SH-SY5Y (cell line): ENCODE results near the gene OR2Y1.

ENCODE experiments used
- GATA2 ChIP-seq: IDR thresholded peaks from 2 replicates; pipeline ENCODE4 v1.6.1; 2011; ENCODE audit warnings: mild to moderate bottlenecking, low read depth, low read length
- GATA3 ChIP-seq: IDR thresholded peaks from 2 replicates; pipeline ENCODE4 v1.6.1; 2011; ENCODE audit warnings: low read depth, mild to moderate bottlenecking, low read length, moderate library complexity

The OR2Y1 gene

DNA sequence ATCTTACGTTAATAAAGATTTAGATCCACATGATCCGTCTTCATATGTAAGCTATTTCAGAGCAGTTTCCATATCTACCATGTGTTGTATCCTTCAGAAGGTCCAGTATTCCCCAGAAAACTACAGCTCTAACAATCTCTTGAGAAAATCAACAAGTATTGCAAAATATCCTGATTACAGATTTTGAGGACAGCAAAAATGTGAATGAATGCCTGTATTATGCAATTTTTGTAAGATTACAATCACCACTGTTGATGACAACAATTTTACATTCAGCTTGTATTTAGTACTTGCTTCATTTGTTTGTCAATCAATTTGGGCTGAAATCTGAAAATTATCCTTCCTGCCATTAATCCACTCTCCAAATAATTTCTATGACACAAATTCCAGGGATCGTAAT, 47.4 kb downstream of the OR2Y1 start:
- TF ChIP-seq GATA2 (no peak), GATA3 (no peak)

DNA sequence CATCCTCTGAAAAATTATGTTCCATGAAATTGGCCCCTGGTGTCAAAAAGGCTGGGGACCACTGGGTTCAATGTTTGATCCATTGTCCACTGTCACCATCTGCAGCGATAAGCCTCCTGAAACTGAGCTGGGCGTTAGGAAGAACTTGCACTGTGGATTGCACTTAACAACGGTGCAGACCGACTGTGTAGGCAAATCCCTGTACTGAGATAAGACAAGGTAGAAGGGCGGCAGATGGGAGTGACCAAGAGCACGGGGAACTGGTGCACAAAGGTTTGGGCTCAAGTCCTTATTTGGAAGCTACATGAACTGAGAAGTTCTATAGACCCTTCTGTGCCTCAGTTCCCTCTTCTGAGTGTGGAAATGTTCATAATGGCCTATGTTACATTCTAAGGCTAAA, 48.8 kb downstream of the OR2Y1 start:
- TF ChIP-seq GATA3: no peak
- no peak for TF ChIP-seq GATA2

DNA sequence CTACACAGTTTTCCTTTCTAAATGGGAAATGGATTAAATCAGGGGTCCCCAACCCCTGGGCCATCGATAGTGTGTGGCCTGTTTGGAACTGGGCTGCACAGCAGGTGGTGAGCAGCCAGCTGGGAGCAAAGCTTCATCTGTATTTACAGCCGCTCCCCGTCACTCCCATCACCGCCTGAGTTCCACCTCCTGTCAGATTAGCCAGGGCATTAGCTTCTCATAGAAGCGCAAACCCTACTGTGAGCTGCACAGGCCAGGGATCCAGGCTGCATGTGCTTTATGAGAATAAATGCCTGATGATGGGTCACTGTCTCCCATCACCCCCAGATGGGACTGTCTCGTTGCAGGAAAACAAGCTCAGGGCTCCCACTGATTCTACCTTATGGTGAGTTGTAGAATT, 49.3 kb downstream of the OR2Y1 start:
- TF ChIP-seq GATA2: no peak
- TF ChIP-seq GATA3: no peak

DNA sequence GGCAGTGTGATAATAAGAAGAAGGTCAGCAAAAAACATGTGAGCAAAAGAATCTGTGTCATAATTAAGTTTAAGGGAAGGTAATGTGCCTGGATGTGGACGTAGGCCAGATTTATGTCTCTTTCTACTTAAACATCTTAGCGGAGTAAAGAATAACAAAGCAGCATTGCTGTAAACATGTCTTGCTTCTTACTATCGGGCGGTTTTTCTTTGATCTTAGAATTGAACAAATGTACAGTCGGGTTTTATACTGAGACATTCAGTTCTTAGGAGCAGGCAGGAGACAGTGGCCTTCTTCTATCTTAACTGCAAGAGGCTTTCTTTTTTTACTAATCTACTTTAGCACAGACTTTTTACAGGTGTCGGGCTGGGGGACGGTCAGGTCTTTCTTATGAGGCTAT, 50.1 kb downstream of the OR2Y1 start:
- TF ChIP-seq GATA3: no peak
- TF ChIP-seq GATA2: no peak
